HL-60 (cell line): ENCODE results near the gene SHF.

Experiments used
- DNase-seq, 2 experiments: peaks; one replicate each; pipeline ENCODE4 v3.0.0-alpha.2; 2010 to 2020; ENCODE audit warnings: low read depth in 1 of 2, low spot score in 1 of 2
- H3K27ac ChIP-seq: fragments of 250-450 bp; sonication (Bioruptor Pico); replicated peaks from 2 replicates; pipeline ENCODE4 v1.5.1; 2020; ENCODE audit warnings: mild to moderate bottlenecking, moderate library complexity
- H3K27me3 ChIP-seq: fragments of 250-450 bp; sonication (Bioruptor Pico); 2 replicates; pipeline ENCODE4 v1.5.1; 2021; ENCODE audit warnings: mild to moderate bottlenecking, moderate library complexity; ENCODE audit not compliant: insufficient read depth, poor library complexity, severe bottlenecking
- H3K4me3 ChIP-seq: replicated peaks from 2 replicates; pipeline ENCODE4 v1.5.1; 2011; ENCODE audit warnings: mild to moderate bottlenecking, control low read depth, low read length; ENCODE audit not compliant: insufficient read depth
- GABPA ChIP-seq: IDR thresholded peaks from 2 replicates; pipeline ENCODE4 v1.6.1; 2012; ENCODE audit warnings: low read depth
- POLR2AphosphoS5 ChIP-seq: IDR thresholded peaks from 2 replicates; pipeline ENCODE4 v1.6.1; 2012; ENCODE audit warnings: low read depth
- TF ChIP-seq, protein P1 (sequence below): IDR thresholded peaks from 2 replicates; pipeline ENCODE4 v1.6.1; 2012; ENCODE audit warnings: low read depth; ENCODE audit not compliant: insufficient replicate concordance
- TF ChIP-seq, protein P2 (sequence below): IDR thresholded peaks from one replicate; pipeline ENCODE4 v1.5.1; 2011; ENCODE audit warnings: low read length, control low read depth, inconsistent platforms; ENCODE audit not compliant: insufficient read depth

The SHF gene

DNA sequence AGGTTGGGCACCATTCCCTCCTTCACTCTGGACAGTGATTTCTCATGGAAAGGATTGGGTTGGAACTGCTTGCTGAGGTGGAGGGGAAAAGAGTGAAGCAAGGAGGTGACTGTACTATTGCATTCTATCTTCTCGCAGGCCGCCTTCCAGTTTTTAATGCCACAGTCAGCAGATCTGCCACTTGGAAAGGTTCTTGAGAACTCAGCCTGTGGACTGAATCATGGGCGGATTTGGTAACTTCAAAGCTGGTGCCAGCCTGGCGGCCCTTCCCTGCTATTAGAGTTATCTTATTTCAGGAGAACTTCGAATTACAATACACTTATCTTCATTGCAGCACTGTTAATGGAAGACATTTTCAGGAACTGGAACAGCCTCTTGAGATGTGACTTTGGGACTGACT, 41.2 kb upstream of the SHF start:
- Histone ChIP-seq H3K4me3 (no peak overlapping the region), H3K27me3 (no peaks in the 10 kb centered on the region), H3K27ac (no peak overlapping the region)
- TF ChIP-seq, protein P1, sequence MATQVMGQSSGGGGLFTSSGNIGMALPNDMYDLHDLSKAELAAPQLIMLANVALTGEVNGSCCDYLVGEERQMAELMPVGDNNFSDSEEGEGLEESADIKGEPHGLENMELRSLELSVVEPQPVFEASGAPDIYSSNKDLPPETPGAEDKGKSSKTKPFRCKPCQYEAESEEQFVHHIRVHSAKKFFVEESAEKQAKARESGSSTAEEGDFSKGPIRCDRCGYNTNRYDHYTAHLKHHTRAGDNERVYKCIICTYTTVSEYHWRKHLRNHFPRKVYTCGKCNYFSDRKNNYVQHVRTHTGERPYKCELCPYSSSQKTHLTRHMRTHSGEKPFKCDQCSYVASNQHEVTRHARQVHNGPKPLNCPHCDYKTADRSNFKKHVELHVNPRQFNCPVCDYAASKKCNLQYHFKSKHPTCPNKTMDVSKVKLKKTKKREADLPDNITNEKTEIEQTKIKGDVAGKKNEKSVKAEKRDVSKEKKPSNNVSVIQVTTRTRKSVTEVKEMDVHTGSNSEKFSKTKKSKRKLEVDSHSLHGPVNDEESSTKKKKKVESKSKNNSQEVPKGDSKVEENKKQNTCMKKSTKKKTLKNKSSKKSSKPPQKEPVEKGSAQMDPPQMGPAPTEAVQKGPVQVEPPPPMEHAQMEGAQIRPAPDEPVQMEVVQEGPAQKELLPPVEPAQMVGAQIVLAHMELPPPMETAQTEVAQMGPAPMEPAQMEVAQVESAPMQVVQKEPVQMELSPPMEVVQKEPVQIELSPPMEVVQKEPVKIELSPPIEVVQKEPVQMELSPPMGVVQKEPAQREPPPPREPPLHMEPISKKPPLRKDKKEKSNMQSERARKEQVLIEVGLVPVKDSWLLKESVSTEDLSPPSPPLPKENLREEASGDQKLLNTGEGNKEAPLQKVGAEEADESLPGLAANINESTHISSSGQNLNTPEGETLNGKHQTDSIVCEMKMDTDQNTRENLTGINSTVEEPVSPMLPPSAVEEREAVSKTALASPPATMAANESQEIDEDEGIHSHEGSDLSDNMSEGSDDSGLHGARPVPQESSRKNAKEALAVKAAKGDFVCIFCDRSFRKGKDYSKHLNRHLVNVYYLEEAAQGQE: no peak
- TF ChIP-seq GABPA: no peak
- TF ChIP-seq, protein P2, sequence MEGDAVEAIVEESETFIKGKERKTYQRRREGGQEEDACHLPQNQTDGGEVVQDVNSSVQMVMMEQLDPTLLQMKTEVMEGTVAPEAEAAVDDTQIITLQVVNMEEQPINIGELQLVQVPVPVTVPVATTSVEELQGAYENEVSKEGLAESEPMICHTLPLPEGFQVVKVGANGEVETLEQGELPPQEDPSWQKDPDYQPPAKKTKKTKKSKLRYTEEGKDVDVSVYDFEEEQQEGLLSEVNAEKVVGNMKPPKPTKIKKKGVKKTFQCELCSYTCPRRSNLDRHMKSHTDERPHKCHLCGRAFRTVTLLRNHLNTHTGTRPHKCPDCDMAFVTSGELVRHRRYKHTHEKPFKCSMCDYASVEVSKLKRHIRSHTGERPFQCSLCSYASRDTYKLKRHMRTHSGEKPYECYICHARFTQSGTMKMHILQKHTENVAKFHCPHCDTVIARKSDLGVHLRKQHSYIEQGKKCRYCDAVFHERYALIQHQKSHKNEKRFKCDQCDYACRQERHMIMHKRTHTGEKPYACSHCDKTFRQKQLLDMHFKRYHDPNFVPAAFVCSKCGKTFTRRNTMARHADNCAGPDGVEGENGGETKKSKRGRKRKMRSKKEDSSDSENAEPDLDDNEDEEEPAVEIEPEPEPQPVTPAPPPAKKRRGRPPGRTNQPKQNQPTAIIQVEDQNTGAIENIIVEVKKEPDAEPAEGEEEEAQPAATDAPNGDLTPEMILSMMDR: no peak
- DNase-seq: no peak

DNA sequence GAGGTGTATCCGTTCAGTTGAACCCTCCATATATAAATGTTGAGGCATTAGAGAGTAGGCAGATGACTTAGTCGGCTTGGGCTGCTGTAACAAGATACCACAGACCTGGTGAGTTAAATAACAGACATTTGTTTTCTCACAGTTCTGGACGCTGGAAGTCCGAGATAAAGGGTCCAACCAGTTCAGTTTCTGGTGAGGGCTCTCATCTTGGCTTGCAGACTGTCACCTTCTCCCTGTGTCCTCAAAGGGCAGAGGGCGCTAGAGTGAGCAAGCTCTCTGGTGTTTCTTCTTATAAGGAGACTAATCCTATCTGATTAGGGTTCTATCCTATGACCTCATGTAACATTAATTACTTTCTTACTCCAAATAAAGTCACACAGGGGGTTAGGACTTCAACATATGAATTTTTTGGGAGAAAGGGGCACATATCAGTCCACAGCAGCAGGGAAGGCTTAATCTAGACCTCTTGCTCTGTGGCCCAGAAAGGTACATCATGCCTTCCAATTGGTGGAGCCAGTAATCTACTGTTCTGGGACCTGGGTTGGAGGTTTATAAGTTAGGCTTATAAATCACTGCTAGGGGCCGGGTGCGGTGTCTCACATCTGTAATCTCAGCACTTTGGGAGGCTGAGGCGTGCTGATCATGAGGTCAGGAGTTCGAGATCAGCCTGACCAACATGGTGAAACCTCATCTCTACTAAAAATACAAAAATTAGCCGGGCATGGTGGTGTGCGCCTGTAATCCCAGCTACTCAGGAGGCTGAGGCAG, 37.9 kb upstream of the SHF start:
- Histone ChIP-seq H3K27me3 (peaks cover 6% of the 10 kb centered on the region), H3K4me3 (no peak overlapping the region), H3K27ac (no peak overlapping the region)
- no peak for DNase-seq
- TF ChIP-seq, protein P2: no peak
- TF ChIP-seq POLR2AphosphoS5: no peak

DNA sequence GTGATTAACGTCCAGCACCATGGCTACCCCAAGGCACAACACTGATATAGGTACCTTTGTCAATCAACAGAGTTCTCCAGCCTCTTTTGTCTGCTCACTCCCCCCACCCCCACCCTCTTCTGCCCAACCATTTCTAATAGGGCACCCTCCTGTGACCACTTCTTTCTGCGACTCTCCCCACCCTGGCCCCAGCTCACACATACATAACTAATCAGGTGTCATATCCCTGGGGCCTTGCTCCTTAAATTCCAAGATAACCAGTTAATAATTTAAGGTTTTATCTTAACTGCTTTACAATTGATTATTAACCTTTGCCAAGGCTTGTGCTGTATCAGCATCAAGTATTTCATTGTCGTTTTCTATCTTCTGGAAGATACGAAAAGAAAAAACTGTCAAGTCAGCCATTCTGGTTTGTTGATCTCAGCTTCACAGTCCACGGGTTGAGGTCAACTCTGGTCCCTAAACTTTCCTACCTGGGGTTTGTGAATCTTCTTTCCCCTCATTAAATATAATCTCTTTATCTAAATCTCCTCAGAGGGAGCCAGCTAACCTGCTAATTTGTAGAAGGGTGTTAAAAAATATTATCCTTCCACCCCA, 37.0 kb upstream of the SHF start:
- TF ChIP-seq, protein P1: no peak
- no peak for TF ChIP-seq GABPA
- H3K27ac ChIP-seq: no peak overlapping the region
- H3K4me3 ChIP-seq: no peak overlapping the region
- DNase-seq: no peak
- peaks cover 6% of the 10 kb centered on the region for H3K27me3 ChIP-seq

DNA sequence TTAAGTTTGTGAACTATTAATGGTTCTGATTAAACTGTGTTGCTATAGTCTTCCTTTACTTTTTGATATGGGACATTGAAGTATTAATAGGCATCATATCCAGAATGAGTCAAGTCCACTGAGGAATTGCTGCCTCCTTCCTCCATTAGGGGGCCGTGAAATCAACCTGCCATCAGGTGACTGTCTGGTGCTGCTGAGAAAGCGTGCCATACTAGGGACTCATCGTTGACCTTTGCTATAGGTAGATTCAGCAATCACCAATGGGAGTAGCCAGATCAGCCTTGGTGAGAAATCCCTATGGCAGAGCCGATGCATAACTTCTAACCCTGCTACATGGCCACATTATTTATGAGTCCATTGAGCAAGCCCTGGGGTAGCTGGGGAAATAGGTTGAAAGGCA, 34.2 kb upstream of the SHF start:
- DNase-seq: no peak
- no peak overlapping the region for H3K27ac ChIP-seq
- peaks cover 6% of the 10 kb centered on the region for H3K27me3 ChIP-seq
- TF ChIP-seq, protein P2: no peak
- no peak for TF ChIP-seq POLR2AphosphoS5
- TF ChIP-seq GABPA: no peak
- TF ChIP-seq, protein P1: no peak
- H3K4me3 ChIP-seq: no peak overlapping the region
